Activated B cell treated with CpG ODN at 0.5 μM for 24 hours (primary cell): ENCODE measurements around the gene SLC38A5. TPM values are rescaled to one million over a fixed set of nuclear protein-coding genes. Genes with fewer than 3 reads are reported as not detected.

Experiments
- ATAC-seq: fragments of 200-7000 bp; cut with Tn5 transposase; one replicate; pipeline ENCODE4 v1.10.0; 2021; ENCODE audit warnings: low read depth, mild to moderate bottlenecking, moderate library complexity
- CTCF ChIA-PET: fragments of 350-600 bp; sonication (Branson Sonifier 250); formaldehyde crosslinking; loops from one replicate; lab custom pipeline; 2021; ENCODE audit warnings: antibody characterized with exemption; lab: Charles Lee
- POLR2A ChIA-PET: fragments of 350-600 bp; sonication (Branson Sonifier 250); formaldehyde crosslinking; loops from one replicate; lab custom pipeline; 2021; ENCODE audit warnings: antibody characterized with exemption; lab: Charles Lee
- DNase-seq: peaks from one replicate; pipeline ENCODE4 v3.0.0; 2022
- H3K27ac Mint-ChIP-seq: one replicate; pipeline ENCODE4 v1.8.0; 2020; ENCODE audit warnings: mixed read lengths
- H3K27me3 Mint-ChIP-seq: one replicate; pipeline ENCODE4 v1.8.0; 2021; ENCODE audit warnings: mixed read lengths
- H3K36me3 Mint-ChIP-seq: one replicate; pipeline ENCODE4 v1.8.0; 2021; ENCODE audit warnings: low read depth, mixed read lengths
- H3K4me1 Mint-ChIP-seq: one replicate; pipeline ENCODE4 v1.8.0; 2021; ENCODE audit warnings: mixed read lengths
- H3K4me3 Mint-ChIP-seq: one replicate; pipeline ENCODE4 v1.8.0; 2020; ENCODE audit warnings: mild to moderate bottlenecking, mixed read lengths
- H3K9me3 Mint-ChIP-seq: one replicate; pipeline ENCODE4 v1.8.0; 2020; ENCODE audit warnings: mixed read lengths
- intact Hi-C: fragments of 100-400 bp; cut with micrococcal nuclease; formaldehyde crosslinking; loops from one replicate; pipeline ENCODE4 v1.15.1; 2024
- total RNA-seq: library from RNA; stranded (reverse); gene quantifications from 2 replicates; pipeline ENCODE4 v1.2.3, GENCODE V29; 2022
- TF ChIP-seq, protein P1 (sequence below): fragments of 200-600 bp; IDR thresholded peaks from one replicate; pipeline ENCODE4 v1.8.0; 2022; ENCODE audit warnings: antibody characterized with exemption, mild to moderate bottlenecking

The SLC38A5 gene
- total RNA-seq, 1 donor from 2014 or later, result 23.5 TPM

DNA sequence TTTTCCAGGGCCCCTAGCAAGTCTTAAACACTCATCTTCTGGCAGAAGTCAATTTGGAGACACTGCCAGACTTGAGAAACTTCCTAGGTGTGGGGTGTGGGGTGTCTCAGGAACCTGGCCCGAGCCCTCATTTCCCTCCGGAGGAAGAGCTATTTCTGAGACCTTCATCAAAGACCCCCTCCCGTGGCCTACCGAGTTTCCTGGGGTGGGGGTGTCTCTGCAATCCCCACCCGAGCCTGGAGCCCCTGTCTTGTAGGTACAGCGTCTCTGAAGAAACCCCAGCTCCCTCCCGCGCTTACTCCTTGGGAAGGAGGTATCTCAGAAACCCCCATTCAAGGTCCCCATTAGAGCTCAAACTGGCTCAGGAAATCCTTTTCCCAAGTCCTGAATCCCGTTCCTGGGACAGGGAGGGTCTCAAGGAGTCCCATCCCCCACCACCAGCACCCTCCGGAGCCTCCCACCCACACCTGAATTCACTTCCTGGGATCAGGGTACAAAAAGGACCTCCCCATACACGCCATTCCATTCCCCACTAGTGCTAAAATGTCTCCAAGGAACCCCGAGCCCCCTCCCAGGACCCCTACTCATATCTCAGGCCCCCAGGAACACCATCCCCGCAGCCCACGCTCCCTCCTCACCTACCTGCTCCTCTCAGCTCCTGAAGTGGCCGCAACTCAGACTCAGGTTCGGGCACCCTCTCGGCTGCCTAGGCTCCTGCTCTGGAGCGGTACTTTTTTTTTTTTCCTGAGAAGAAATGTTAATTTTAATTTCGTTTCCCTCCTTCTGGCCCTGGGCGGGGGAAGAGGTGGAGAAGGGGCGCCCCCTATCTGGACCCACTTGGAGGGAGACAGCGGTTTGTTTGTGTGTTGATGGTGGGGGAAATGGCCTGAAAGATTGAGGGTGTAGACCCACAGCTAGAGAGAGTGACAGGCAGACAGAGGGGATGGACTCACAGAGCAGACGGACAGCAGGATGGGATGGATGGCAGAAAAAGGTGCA, 1.1 kb downstream of the SLC38A5 start:
- TF ChIP-seq, protein P1, sequence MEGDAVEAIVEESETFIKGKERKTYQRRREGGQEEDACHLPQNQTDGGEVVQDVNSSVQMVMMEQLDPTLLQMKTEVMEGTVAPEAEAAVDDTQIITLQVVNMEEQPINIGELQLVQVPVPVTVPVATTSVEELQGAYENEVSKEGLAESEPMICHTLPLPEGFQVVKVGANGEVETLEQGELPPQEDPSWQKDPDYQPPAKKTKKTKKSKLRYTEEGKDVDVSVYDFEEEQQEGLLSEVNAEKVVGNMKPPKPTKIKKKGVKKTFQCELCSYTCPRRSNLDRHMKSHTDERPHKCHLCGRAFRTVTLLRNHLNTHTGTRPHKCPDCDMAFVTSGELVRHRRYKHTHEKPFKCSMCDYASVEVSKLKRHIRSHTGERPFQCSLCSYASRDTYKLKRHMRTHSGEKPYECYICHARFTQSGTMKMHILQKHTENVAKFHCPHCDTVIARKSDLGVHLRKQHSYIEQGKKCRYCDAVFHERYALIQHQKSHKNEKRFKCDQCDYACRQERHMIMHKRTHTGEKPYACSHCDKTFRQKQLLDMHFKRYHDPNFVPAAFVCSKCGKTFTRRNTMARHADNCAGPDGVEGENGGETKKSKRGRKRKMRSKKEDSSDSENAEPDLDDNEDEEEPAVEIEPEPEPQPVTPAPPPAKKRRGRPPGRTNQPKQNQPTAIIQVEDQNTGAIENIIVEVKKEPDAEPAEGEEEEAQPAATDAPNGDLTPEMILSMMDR, result no peak
- Mint-ChIP-seq H3K36me3 (peaks cover 16% of the 10 kb centered on the region), H3K4me3 (peak overlapping the region; percentile 91), H3K9me3 (no peaks in the 10 kb centered on the region), H3K27ac (peak overlapping the region; percentile 69), H3K4me1 (peaks cover 12% of the 10 kb centered on the region), H3K27me3 (no peaks in the 10 kb centered on the region)
- no peak for DNase-seq
- peak; percentile 52 for ATAC-seq
- ChIA-PET POLR2A (interaction anchor here (0.6 to 1.1 kb wide), 8 partner anchors 13 to 1870 kb away, joined by 3 to 5 read pairs (median 4); partner anchors contain the start of genes NDUFB11, RBM10, TBC1D25 and ZNF81), CTCF (interaction anchor here (0.6 kb wide), 1 partner anchor 485 kb away, joined by 3 read pairs; no protein-coding TSS in a partner anchor)
- intact Hi-C loops, result loop anchor here (5.0 kb wide), 2 partner anchors 38 to 637 kb away; partner anchors contain the start of gene PORCN

- peak; percentile 59 for ATAC-seq
These were observed 1.8 kb downstream of the SLC38A5 start for GRCh38 chrX:48468247-48468671.

GRCh38 chrX:48467281-48467761, 2.7 kb downstream of the SLC38A5 start:
- Mint-ChIP-seq H3K36me3 (peaks cover 20% of the 10 kb centered on the region), H3K4me1 (peaks cover 12% of the 10 kb centered on the region), H3K9me3 (no peaks in the 10 kb centered on the region), H3K27ac (no peak overlapping the region), H3K27me3 (no peaks in the 10 kb centered on the region), H3K4me3 (peak overlapping the region; percentile 15)
- TF ChIP-seq, protein P1, result no peak
- POLR2A ChIA-PET, result no interaction called here
- CTCF ChIA-PET, result no interaction called here
- ATAC-seq (no peak), DNase-seq (no peak)
- intact Hi-C loops, result loop anchor here (5.0 kb wide), 2 partner anchors 40 to 635 kb away; partner anchors contain the start of gene PORCN

More at GRCh38 chrX:48468247-48468671, 1.8 kb downstream of the SLC38A5 start:
- ChIA-PET POLR2A (interaction anchor here (0.6 to 1.1 kb wide), 4 partner anchors 39 to 1324 kb away, joined by 3 to 4 read pairs (median 4); partner anchors contain the start of genes NDUFB11, RBM10, TBC1D25 and ZNF81), CTCF (no interaction called here)
- Mint-ChIP-seq H3K4me1 (peaks cover 12% of the 10 kb centered on the region), H3K9me3 (no peaks in the 10 kb centered on the region), H3K4me3 (peak overlapping the region; percentile 91), H3K27ac (peak overlapping the region; percentile 50), H3K27me3 (no peaks in the 10 kb centered on the region), H3K36me3 (peaks cover 17% of the 10 kb centered on the region)
- TF ChIP-seq, protein P1, result no peak
- no peak for DNase-seq
- intact Hi-C loops, result loop anchor here (5.0 kb wide), 2 partner anchors 39 to 636 kb away; partner anchors contain the start of gene PORCN

DNA sequence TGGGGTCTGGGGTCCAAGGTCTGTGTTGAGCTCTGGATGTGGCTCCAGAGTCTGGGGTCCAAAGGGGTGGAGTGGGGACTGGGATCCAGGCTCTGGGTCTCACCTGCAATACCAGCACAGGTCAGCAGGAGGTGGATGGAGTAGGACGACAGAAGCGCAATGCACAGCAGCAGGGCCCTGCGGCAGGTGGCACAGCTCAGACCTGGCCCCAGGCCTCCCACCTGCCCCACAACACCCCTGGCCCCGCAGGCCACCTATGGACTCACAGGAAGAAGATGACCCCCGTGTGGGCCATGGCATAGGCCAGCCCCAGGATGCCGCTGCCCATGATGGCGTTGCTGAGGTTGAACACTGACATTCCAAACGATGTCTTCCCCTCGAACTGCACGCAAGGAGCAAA, 3.4 kb downstream of the SLC38A5 start:
- CTCF ChIA-PET, result no interaction called here
- DNase-seq, result no peak
- no peak for ATAC-seq
- H3K27me3 Mint-ChIP-seq, result no peaks in the 10 kb centered on the region
- POLR2A ChIA-PET, result no interaction called here
- no peak overlapping the region for H3K27ac Mint-ChIP-seq
- intact Hi-C loops, result loop anchor here (5.0 kb wide), 2 partner anchors 41 to 634 kb away; partner anchors contain the start of gene PORCN
- peak overlapping the region; percentile 15 for H3K4me3 Mint-ChIP-seq
- H3K9me3 Mint-ChIP-seq, result no peaks in the 10 kb centered on the region
- TF ChIP-seq, protein P1, result no peak
- peaks cover 12% of the 10 kb centered on the region for H3K4me1 Mint-ChIP-seq
- peaks cover 23% of the 10 kb centered on the region for H3K36me3 Mint-ChIP-seq
